ENCODE results near the gene TMSB10. TPM values are rescaled to one million over a fixed set of nuclear protein-coding genes. Genes with fewer than 3 reads are reported as not detected.
A peak's percentile ranks its signal among the peaks of the same experiment; 100 is the strongest.

TMSB10 gene
- total and polyA plus RNA-seq, 2 donors (not counting 1 experiment from before 2014, with no cell fraction given), result 885 to 5,410 TPM

GRCh38 chr2:84862006-84862405 lies 43.5 kb upstream of the TMSB10 start:
- ATAC-seq (ENCODE audit: low read depth), result no peak
- H3K4me1 ChIP-seq (ENCODE audit: control insufficient read depth in 2 of 2, insufficient read depth in 2 of 2, low read length in 2 of 2), result peaks cover 9 to 11% of the 10 kb centered on the region in 2 donors
- H2AFZ ChIP-seq (ENCODE audit: insufficient read depth, low read depth, low read length, poor library complexity, severe bottlenecking), result no peak overlapping the region
- H3K4me3 ChIP-seq (ENCODE audit: control extremely low read depth in 1 of 5, extremely low read depth in 1 of 5, insufficient read depth in 1 of 5, low read depth in 2 of 5, low read length in 4 of 5), result no peak overlapping the region
- no peak for TF ChIP-seq EZH2 (IDR thresholded peaks at IDR 0.05; ENCODE audit: borderline replicate concordance, insufficient read depth, low read depth, low read length, poor library complexity, severe bottlenecking)
- no peak for TF ChIP-seq CTCF (IDR thresholded peaks at IDR 0.05)
- DNase-seq, result no peak
- H3K36me3 ChIP-seq (replicated peaks in 1 of 2; ENCODE audit: control extremely low read depth in 1 of 2, control insufficient read depth in 1 of 2, extremely low read depth in 1 of 2, insufficient read depth in 2 of 2, low read length in 1 of 2), result no peaks in the 10 kb centered on the region
- no peaks in the 10 kb centered on the region for H3K27me3 ChIP-seq (replicated peaks in 1 of 4; ENCODE audit: control extremely low read depth in 1 of 4, control insufficient read depth in 3 of 4, insufficient read depth in 4 of 4, low read length in 3 of 4)
- Mint-ChIP-seq H3K9me3 (ENCODE audit: insufficient read depth) (no peaks in the 10 kb centered on the region), H3K4me3 (no peak overlapping the region), H3K27me3 (no peaks in the 10 kb centered on the region), H3K4me1 (peaks cover 23% of the 10 kb centered on the region), H3K27ac (no peak overlapping the region)
- intact Hi-C loops (cut with micrococcal nuclease), result no loop called here
- no peak overlapping the region for H3K9ac ChIP-seq (ENCODE audit: low read length)
- H3K79me2 ChIP-seq (ENCODE audit: control insufficient read depth, insufficient read depth, low read length), result peaks cover 70% of the 10 kb centered on the region
- ChIA-PET CTCF (interaction anchor here (0.9 to 1.2 kb wide), 4 partner anchors 16 to 369 kb away, joined by 3 to 5 read pairs (median 3); no protein-coding TSS in a partner anchor), POLR2A (no interaction called here)
- peaks cover 9% of the 10 kb centered on the region for H4K20me1 ChIP-seq (ENCODE audit: control insufficient read depth, insufficient read depth, low read length, poor library complexity, severe bottlenecking)
- H3K27ac ChIP-seq (ENCODE audit: low read length in 2 of 2), result no peak overlapping the region
- H3K4me2 ChIP-seq (replicated peaks; ENCODE audit: low read depth, low read length, poor library complexity, severe bottlenecking), result no peak overlapping the region
- no peaks in the 10 kb centered on the region for H3K9me3 ChIP-seq (ENCODE audit: control extremely low read depth in 1 of 3, control insufficient read depth in 2 of 3, insufficient read depth in 1 of 3, low read length in 2 of 3)
- 91% methylated on average over 6 of the region's 6 CpGs for WGBS (ENCODE audit: insufficient coverage)

GRCh38 chr2:84865181-84865783 lies 40.2 kb upstream of the TMSB10 start:
- ATAC-seq (ENCODE audit: low read depth), result peak; percentile 49
- CTCF ChIA-PET, result interaction anchor here (1.0 to 2.0 kb wide), 11 partner anchors 9 to 400 kb away, joined by 3 to 15 read pairs (median 3); no protein-coding TSS in a partner anchor
- no peak overlapping the region for H3K27ac Mint-ChIP-seq
- Histone ChIP-seq H3K9me3 (ENCODE audit: control extremely low read depth in 1 of 3, control insufficient read depth in 2 of 3, insufficient read depth in 1 of 3, low read length in 2 of 3) (no peaks in the 10 kb centered on the region), H3K79me2 (ENCODE audit: control insufficient read depth, insufficient read depth, low read length) (peaks cover 47% of the 10 kb centered on the region), H3K36me3 (replicated peaks in 1 of 2; ENCODE audit: control extremely low read depth in 1 of 2, control insufficient read depth in 1 of 2, extremely low read depth in 1 of 2, insufficient read depth in 2 of 2, low read length in 1 of 2) (no peaks in the 10 kb centered on the region), H2AFZ (ENCODE audit: insufficient read depth, low read depth, low read length, poor library complexity, severe bottlenecking) (no peak overlapping the region), H3K4me2 (replicated peaks; ENCODE audit: low read depth, low read length, poor library complexity, severe bottlenecking) (no peak overlapping the region), H3K27ac (ENCODE audit: low read length in 2 of 2) (no peak overlapping the region), H3K4me1 (ENCODE audit: control insufficient read depth in 2 of 2, insufficient read depth in 2 of 2, low read length in 2 of 2) (peaks cover 3 to 9% of the 10 kb centered on the region in 2 donors), H4K20me1 (ENCODE audit: control insufficient read depth, insufficient read depth, low read length, poor library complexity, severe bottlenecking) (peaks cover 9% of the 10 kb centered on the region), H3K9ac (ENCODE audit: low read length) (no peak overlapping the region), H3K4me3 (ENCODE audit: control extremely low read depth in 1 of 5, extremely low read depth in 1 of 5, insufficient read depth in 1 of 5, low read depth in 2 of 5, low read length in 4 of 5) (no peak overlapping the region), H3K27me3 (replicated peaks in 1 of 4; ENCODE audit: control extremely low read depth in 1 of 4, control insufficient read depth in 3 of 4, insufficient read depth in 4 of 4, low read length in 3 of 4) (no peaks in the 10 kb centered on the region)
- H3K27me3 Mint-ChIP-seq, result no peaks in the 10 kb centered on the region
- intact Hi-C loops (cut with micrococcal nuclease), result loop anchor here (1.0 kb wide), 1 partner anchor 370 kb away; no protein-coding TSS in a partner anchor
- POLR2A ChIA-PET, result interaction anchor here (0.6 kb wide), 1 partner anchor 71 kb away, joined by 6 read pairs; no protein-coding TSS in a partner anchor
- DNase-seq, result peak; percentile 51
- TF ChIP-seq EZH2 (IDR thresholded peaks at IDR 0.05; ENCODE audit: borderline replicate concordance, insufficient read depth, low read depth, low read length, poor library complexity, severe bottlenecking), result no peak
- TF ChIP-seq CTCF (IDR thresholded peaks at IDR 0.05), result peak; percentile 66
- no peak overlapping the region for H3K4me3 Mint-ChIP-seq
- H3K4me1 Mint-ChIP-seq, result peaks cover 8% of the 10 kb centered on the region
- WGBS (ENCODE audit: insufficient coverage), result 100% methylated on average over 2 of the region's 6 CpGs
- no peaks in the 10 kb centered on the region for H3K9me3 Mint-ChIP-seq (ENCODE audit: insufficient read depth)

Data from B cell (primary cell).